ENCODE data around the gene GTF2F1. TPM values are rescaled to one million over a fixed set of nuclear protein-coding genes. Genes with fewer than 3 reads are reported as not detected.

GTF2F1 gene
- total and polyA plus RNA-seq, 10 of the 15 experiments (the other 5 are each of a cell fraction or from before 2014, with no cell fraction given), result 4.5 to 61.7 (median 48.5) TPM

- Histone ChIP-seq H2AFZ (ENCODE audit: control insufficient read depth, low read depth, low read length) (no peak overlapping the region), H3K4me3 (no peak overlapping the region), H3K36me3 (ENCODE audit: control insufficient read depth in 2 of 2, insufficient read depth in 2 of 2, low read length in 1 of 2) (no peaks in the 10 kb centered on the region), H3K27me3 (replicated peaks in 1 of 2; ENCODE audit: control insufficient read depth in 2 of 2, insufficient read depth in 2 of 2, low read length in 1 of 2) (no peaks in the 10 kb centered on the region), H3K27ac (ENCODE audit: control insufficient read depth, insufficient read depth) (no peak overlapping the region), H3K4me2 (ENCODE audit: control insufficient read depth, insufficient read depth) (no peak overlapping the region), H4K20me1 (ENCODE audit: control insufficient read depth, insufficient read depth) (no peaks in the 10 kb centered on the region), H3K9ac (ENCODE audit: control insufficient read depth, insufficient read depth, low read length) (no peak overlapping the region), H3K4me1 (ENCODE audit: control insufficient read depth, insufficient read depth, low read length) (no peaks in the 10 kb centered on the region), H3K79me2 (ENCODE audit: control insufficient read depth, insufficient read depth, low read length) (no peaks in the 10 kb centered on the region), H3K9me3 (replicated peaks; ENCODE audit: control insufficient read depth, insufficient read depth, low read length) (no peaks in the 10 kb centered on the region)
- RAD21 ChIA-PET (ENCODE audit: unreplicated experiment), result no interaction called here
- DNase-seq (ENCODE audit: low read depth, low spot score) (no peak), ATAC-seq (no peak), FAIRE-seq (no peak)
- in situ Hi-C loops (cut with MboI), result no loop called here
- CTCF ChIA-PET, result interaction anchor here (1.3 kb wide), 1 partner anchor 14 kb away, joined by 3 read pairs; no protein-coding TSS in a partner anchor
- POLR2A ChIA-PET, result interaction anchor here (0.6 kb wide), 1 partner anchor 91 kb away, joined by 3 read pairs; no protein-coding TSS in a partner anchor
- SMC1A ChIA-PET (ENCODE audit: uncharacterized antibody, unreplicated experiment), result no interaction called here
- 31% methylated on average over 6 of the region's 6 CpGs for WGBS (ENCODE audit: insufficient coverage, insufficient replicate concordance, low lambda C conversion rate, missing lambda C conversion rate)
- TF ChIP-seq RCOR1 (conservative IDR thresholded peaks at IDR 0.05; ENCODE audit: low read depth, low read length) (no peak), SMARCA5 (IDR thresholded peaks at IDR 0.05) (no peak), RELA (IDR thresholded peaks at IDR 0.05; ENCODE audit: borderline replicate concordance, partially characterized antibody) (no peak)
- intact Hi-C loops (cut with micrococcal nuclease; ENCODE audit: unreplicated experiment), result no loop called here
- no TSS peak for BruUV-seq (replicated peaks)
Observed at GRCh38 chr19:6334490-6335285, 58.3 kb downstream of the GTF2F1 start.

GRCh38 chr19:6333439-6333838 is 59.5 kb downstream of the GTF2F1 start, which contains the start of gene ACER1:
Gene ACER1, minus strand, starts transcription at chr19:6333612. Its CDS starts 61 bp downstream, at chr19:6333551.
- Histone ChIP-seq H3K9me3 (replicated peaks; ENCODE audit: control insufficient read depth, insufficient read depth, low read length) (no peaks in the 10 kb centered on the region), H3K27ac (ENCODE audit: control insufficient read depth, insufficient read depth) (no peak within 1 kb of the TSS), H3K27me3 (replicated peaks in 1 of 2; ENCODE audit: control insufficient read depth in 2 of 2, insufficient read depth in 2 of 2, low read length in 1 of 2) (no peaks in the 10 kb centered on the region), H3K36me3 (ENCODE audit: control insufficient read depth in 2 of 2, insufficient read depth in 2 of 2, low read length in 1 of 2) (no peaks in the 10 kb centered on the region), H2AFZ (ENCODE audit: control insufficient read depth, low read depth, low read length) (no peak within 1 kb of the TSS), H3K9ac (ENCODE audit: control insufficient read depth, insufficient read depth, low read length) (no peak within 1 kb of the TSS), H3K4me2 (ENCODE audit: control insufficient read depth, insufficient read depth) (no peak within 1 kb of the TSS), H3K4me1 (ENCODE audit: control insufficient read depth, insufficient read depth, low read length) (no peaks in the 10 kb centered on the region), H3K79me2 (ENCODE audit: control insufficient read depth, insufficient read depth, low read length) (no peaks in the 10 kb centered on the region), H3K4me3 (no peak within 1 kb of the TSS), H4K20me1 (ENCODE audit: control insufficient read depth, insufficient read depth) (no peaks in the 10 kb centered on the region)
- RAD21 ChIA-PET (ENCODE audit: unreplicated experiment), result no interaction called here
- intact Hi-C loops (cut with micrococcal nuclease; ENCODE audit: unreplicated experiment) (no loop called here), in situ Hi-C loops (cut with MboI) (no loop called here)
- CTCF ChIA-PET, result interaction anchor here (0.9 to 1.3 kb wide), 3 partner anchors 16 to 207 kb away, joined by 3 to 5 read pairs (median 5); no protein-coding TSS in a partner anchor
- FAIRE-seq (no peak), DNase-seq (ENCODE audit: low read depth, low spot score) (no peak), ATAC-seq (no peak)
- SMC1A ChIA-PET (ENCODE audit: uncharacterized antibody, unreplicated experiment), result interaction anchor here (1.5 kb wide), 1 partner anchor 20 kb away, joined by 3 read pairs; no protein-coding TSS in a partner anchor
- 57% methylated on average over 17 of the region's 17 CpGs for WGBS (ENCODE audit: insufficient coverage, insufficient replicate concordance, low lambda C conversion rate, missing lambda C conversion rate)
- no TSS peak for BruUV-seq (replicated peaks)
- POLR2A ChIA-PET, result interaction anchor here (0.5 kb wide), 1 partner anchor 13 kb away, joined by 3 read pairs; no protein-coding TSS in a partner anchor
- TF ChIP-seq ZBED1 (IDR thresholded peaks at IDR 0.05; ENCODE audit: borderline replicate concordance) (no peak), NFIC (IDR thresholded peaks at IDR 0.05; ENCODE audit: low read depth, low read length) (no peak), RFX5 (IDR thresholded peaks at IDR 0.05; ENCODE audit: low read depth, low read length) (no peak), MEF2A (IDR thresholded peaks at IDR 0.05; ENCODE audit: insufficient read depth, low read depth, low read length) (no peak), ZBTB4 (CRISPR knock-in tag; IDR thresholded peaks at IDR 0.05) (no peak), POLR2AphosphoS5 (IDR thresholded peaks at IDR 0.05; ENCODE audit: low read length) (no peak), BHLHE40 (IDR thresholded peaks at IDR 0.05; ENCODE audit: borderline replicate concordance in 1 of 2, low read depth in 2 of 2, low read length in 1 of 2) (no peak), GABPA (IDR thresholded peaks at IDR 0.05; ENCODE audit: low read depth) (no peak), USF2 (IDR thresholded peaks at IDR 0.05; ENCODE audit: borderline replicate concordance, low read depth, low read length) (no peak), IRF4 (IDR thresholded peaks at IDR 0.05; ENCODE audit: low read depth, low read length) (no peak), BRCA1 (IDR thresholded peaks at IDR 0.05; ENCODE audit: low read depth, low read length) (no peak)
